Measurements from ENCODE around the gene MYH9.

Gene MYH9

DNA sequence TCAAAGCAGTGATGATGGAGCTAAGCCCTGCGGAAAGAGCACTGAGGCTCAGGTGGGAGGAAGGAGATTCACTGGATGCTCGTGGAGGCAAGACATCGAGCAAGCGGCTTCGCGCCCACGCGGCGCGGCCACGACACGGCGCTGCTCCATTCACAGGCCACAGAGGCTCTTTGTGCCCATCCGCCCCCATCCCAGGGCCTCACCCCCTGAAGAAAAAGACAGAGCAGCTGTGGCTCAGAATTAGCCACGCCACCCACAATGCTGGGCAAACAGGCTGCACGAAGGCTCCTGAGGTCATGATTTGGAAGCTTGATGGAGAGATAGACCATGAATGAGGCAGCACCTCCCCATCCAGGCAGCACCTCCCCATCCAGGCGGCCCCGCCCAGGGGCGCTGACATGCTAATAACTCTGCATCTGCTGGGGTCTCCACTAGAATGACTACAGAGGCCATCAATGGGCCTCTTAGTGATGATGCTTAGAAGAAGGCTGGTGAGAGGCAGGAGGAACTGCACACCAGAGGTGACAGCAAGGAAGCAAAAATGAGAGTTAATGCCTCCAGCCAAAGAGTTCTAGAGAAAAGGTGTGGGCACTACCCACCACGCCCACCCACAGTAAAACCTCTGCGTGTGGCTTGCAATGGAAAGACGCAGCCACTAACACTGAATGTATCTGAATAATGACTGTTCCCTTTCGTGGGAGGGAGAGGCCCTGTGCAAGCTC lies 43.5 kb downstream of the MYH9 start:
- no peak for DNase-seq

GRCh38 chr22:36343720-36344105 lies 44.1 kb downstream of the MYH9 start:
- DNase-seq = no peak

- DNase-seq = no peak
Observed at GRCh38 chr22:36343070-36343719, 44.6 kb downstream of the MYH9 start.

GRCh38 chr22:36341640-36342041 lies 46.1 kb downstream of the MYH9 start:
- no peak for DNase-seq

DNA sequence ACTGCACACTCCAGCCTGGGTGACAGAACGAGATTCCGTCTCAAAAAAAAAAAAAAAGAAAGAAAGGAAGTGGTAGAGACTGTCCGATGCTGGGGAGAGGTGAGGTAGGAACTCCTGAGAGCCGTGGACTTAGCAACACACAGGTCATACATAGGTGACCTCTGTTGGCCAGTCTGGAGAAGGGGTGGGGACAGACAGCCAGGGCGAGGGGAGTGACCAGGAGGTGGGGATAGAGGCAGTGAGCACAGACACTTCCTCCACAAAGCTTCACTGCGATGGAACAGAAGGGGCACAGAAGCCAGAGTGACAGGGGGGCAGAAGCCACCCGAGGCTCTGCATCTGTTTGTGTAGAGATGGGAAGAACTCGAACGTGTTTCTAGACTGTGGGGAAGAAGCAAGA lies 47.1 kb downstream of the MYH9 start:
- DNase-seq = no peak

DNA sequence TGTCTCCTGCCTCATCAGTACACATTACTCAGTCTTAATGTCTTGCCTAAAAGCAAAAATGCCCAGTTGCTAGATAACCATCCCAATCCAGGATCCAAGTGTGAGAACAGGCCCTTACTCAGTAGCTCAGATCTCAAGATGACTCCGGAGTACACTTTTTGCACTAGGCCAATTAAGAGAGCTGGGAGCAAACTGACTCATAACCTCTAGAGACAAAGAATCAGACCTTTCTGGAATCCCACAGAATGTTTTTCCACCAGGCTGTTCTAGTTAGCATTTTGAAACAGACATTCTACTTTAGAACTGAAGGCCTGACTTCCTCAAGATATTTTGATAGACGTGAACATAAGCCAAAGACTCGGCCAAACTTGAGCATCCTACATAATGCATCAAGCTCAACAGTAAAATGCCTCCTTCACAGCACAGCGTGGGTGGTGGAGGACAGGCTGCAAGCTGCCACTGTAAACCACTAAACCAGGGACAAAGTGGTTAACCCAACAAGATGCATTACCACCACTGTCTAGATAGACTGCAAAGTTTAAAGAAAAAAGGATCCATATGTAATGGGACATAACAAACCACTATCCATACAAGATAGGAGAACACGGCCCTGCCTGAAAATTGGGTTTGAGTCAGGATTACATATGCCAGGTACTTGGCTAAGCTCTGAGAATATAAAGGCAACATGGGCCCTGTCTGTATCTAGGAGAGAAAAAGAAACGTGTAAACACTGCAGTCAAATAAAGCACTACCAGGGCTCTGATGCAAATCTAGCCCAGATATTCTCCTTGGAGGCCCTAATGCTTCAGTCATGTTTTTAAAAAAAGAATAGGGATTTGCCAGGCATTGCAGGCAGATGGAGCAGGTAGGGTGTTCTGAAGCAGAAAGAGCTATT lies 48.3 kb downstream of the MYH9 start:
- no peak for DNase-seq

DNA sequence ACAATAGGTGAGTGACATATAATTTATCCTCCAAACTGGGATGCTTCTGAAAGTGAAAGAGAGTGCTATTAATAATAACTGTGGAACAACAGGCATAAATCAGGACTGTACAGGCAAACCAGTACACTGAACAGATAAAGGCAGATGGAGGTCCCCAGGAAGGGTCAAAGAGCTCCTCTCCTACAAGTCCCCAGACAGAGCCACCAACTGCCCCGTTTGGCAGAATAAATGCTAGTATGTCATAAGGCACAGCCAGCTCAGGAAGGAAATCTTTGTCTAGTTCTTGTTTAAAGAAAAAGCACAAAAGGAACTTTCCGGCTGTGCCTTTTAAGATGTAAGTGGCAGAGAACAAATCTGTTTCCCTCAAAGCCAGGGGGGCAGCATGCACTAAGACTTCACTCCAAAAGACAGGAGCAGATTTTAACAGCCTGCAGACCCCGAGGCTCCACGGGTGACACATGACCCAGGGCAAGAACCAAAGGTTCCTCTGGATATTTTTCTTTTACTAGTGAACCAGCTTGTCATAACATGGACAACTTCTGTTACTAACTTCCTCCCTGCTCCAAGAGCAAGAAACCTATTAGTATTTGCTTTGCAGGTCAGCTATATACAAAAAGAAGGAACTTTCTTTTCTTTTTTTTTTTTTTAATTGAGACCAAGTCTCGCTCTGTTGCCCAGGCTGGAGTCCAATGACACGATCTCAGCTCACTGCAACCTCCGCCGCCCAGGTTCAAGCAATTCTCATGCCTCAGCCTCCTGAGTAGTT lies 50.2 kb downstream of the MYH9 start:
- no peak for DNase-seq

DNA sequence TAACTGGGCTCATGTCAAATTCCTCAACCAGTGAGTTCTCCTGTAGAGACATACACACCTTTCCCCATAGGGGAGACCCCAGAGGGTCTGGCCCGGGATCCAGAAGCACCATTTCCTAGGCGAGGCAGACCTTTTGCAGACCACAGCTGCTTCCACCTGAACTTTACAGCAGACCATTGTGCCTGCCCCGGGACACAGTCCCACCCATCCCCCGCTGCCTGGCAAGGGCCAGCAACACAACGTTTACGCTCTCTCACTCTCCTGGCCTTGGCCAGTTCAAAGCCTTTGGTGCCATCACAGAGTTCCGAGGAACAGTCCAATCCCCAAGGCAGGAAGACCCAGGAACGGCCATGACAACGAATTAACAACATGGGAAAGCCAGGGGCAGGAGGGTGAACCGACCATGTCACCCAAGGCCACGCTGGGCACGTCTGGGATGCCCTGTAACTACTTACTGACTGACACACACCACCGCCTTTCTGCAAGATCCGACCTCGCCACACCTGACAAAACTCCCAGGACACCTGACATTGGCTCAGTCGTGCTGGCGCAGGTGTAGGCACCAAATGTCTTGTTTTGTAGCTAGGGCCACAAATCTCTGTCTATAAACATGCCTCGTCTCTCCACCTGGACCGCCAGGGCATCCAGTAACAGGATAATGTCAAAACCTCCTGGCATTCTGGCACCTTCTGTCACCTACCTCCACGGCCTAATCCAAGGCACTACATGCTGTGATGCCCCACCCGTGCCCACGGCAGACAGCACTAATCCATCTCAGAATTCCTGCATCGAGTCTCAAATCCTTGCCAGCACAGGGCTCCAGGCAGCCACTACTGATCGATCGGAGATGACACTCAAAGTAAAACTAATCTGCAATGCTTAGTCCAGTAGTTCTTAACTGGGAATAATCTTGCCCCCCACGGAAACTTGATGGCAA lies 51.3 kb downstream of the MYH9 start:
- DNase-seq = no peak

GRCh38 chr22:36335621-36336020 lies 52.1 kb downstream of the MYH9 start:
- no peak for DNase-seq

GRCh38 chr22:36334821-36335603 lies 52.8 kb downstream of the MYH9 start:
- peak; percentile 49 for DNase-seq

DNA sequence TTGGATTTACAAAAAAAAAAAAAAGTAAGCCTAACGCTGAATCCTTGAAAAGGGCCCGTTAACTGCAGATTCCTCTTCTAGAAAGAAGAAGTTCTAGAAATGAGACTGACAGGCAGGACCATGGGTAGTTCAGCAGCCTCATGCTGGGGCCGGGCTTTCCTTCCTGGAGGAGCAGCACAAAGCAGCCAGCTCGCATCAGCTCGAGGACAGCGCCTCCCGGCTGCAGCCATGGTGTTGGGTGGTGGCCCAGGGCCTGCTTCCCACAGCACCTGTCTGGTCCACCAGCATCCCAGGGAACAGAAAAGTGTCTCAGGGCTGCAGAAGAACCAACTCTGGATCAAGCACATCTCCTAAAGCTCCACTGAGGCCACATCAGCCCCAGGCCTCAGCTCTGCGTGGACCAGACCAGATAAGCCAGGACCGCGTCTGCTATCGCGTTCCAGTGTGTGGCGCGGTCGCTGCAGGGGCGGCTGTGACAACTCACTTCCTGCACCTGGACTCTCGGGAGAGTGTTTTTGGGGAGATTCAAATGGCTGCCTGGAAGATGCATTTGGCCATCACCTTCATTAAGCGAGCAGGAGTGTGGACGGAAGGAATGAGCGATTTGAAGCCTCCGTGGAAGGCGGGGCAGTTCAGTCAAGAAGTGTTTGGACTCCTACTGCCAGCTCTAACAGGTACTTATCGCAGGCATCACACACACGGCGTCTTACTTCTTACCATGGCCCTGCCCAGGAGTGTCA lies 53.5 kb downstream of the MYH9 start:
- no peak for DNase-seq

- no peak for DNase-seq
Observed at GRCh38 chr22:36333644-36334043, 54.1 kb downstream of the MYH9 start.

DNA sequence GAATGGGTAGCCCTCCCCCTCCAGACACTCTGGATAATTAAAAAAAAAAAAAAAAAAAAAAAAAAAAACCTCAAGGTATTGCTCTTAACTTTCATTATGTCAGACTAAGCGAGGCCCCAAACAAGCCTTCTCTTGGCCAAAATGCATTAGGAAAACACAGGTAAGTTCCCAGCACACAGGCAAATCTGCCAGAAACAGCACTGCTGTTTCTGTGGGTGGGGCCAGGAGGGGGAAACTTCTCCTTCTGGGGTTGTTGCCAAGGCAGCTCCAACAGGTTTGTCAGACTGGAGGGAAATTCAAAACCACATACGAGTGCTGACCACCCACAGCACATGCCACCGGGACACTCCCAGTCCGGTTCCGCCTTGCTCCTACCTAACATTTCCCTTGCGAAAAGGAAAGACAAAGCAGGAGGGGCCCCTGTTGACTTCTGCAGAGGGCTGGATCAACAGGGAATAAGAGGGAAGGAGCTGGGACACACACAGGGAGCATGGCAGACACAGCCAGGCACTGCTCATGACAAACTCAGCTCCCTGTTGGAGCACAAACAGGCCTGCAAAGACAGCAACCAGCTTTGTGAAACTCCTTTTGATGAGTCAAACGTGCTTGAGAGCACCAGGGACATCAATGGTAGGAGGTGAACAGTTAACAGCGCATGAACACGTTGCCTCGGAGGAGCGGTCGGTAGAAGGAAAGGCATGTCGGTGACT lies 55.0 kb downstream of the MYH9 start:
- no peak for DNase-seq

DNA sequence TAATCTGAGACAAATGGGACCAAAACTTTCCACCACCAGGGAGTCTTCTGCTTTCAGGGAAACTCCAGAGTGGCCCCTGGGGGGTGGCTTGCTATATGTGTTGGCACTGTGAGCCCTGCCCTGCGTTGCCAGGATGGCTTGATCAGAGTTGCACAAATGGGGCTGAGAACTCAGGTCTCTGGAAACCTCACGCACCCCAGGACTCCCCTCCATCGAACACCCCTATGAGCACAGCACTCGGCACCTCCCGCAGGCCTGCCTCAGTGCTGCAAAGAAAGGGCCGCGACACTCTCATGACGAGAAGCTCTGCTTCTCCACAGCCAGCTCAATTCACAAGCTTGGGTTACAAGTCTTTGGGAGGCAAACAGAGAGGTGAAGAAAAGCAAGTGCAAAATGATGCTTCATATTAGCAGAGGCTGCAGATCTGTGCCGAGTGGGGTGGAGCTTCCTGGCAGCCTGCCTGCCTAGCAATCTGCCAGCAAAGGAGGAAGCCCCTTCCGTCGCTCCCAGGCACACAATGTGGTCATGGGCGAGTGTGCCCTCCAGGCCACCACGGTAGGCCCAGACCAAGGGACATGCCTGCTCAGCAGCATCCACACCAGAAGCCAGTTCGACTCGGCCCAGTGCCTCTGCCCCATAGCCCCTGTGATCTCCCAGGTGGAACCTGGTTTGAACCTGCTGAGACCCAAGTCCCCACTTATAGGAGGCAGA lies 55.7 kb downstream of the MYH9 start:
- DNase-seq = peak; percentile 67

GRCh38 chr22:36331306-36331911 lies 56.4 kb downstream of the MYH9 start:
- peak; percentile 32 for DNase-seq

GRCh38 chr22:36330655-36331305 lies 57.0 kb downstream of the MYH9 start:
- peak; percentile 15 for DNase-seq

- no peak for DNase-seq
Observed at GRCh38 chr22:36330127-36330526, 57.6 kb downstream of the MYH9 start.
